HepG2 (cell line): ENCODE measurements around the gene XRCC3. TPM values are rescaled to one million over a fixed set of nuclear protein-coding genes. Genes with fewer than 3 reads are reported as not detected.

Source experiments
- E2F1 ChIP-seq: sonication (generic); formaldehyde crosslinking; IDR thresholded peaks from 2 replicates; pipeline ENCODE4 v1.5.0; 2020; ENCODE audit warnings: missing genetic modification reagents
- EED ChIP-seq: sonication (generic); formaldehyde crosslinking; IDR thresholded peaks from 2 replicates; pipeline ENCODE4 v1.5.0; 2020; ENCODE audit warnings: mild to moderate bottlenecking, missing genetic modification reagents
- FOSL1 ChIP-seq: sonication (generic); formaldehyde crosslinking; IDR thresholded peaks from 2 replicates; pipeline ENCODE4 v1.9.0; 2021; ENCODE audit warnings: missing genetic modification reagents, borderline replicate concordance
- HOMEZ ChIP-seq: IDR thresholded peaks from 2 replicates; pipeline ENCODE4 v1.6.1; 2016; ENCODE audit warnings: low read depth
- MAFK ChIP-seq, 2 experiments: IDR thresholded peaks in 1 of 2; conservative IDR thresholded peaks in 1 of 2; 2 replicates each; pipeline ENCODE4 v1.6.1; 2011; ENCODE audit warnings: improper control_type of control experiment in 2 of 2, low read length in 2 of 2
- MAX ChIP-seq: IDR thresholded peaks from 2 replicates; pipeline ENCODE4 v1.6.1; 2012; ENCODE audit warnings: inconsistent platforms
- MAZ ChIP-seq, 2 experiments: sonication (generic) in 1 of 2; formaldehyde crosslinking in 1 of 2; IDR thresholded peaks; 2 replicates each; pipeline versions ENCODE4 v1.5.0 to v1.6.1; 2012 to 2020; ENCODE audit warnings: low read depth in 2 of 2, mild to moderate bottlenecking in 2 of 2, borderline replicate concordance in 1 of 2, improper control_type of control experiment in 1 of 2, low read length in 1 of 2, missing genetic modification reagents in 1 of 2, moderate library complexity in 1 of 2
- MIER3 ChIP-seq: IDR thresholded peaks from 2 replicates; pipeline ENCODE4 v1.6.1; 2016; ENCODE audit warnings: missing compliant biosample characterization, borderline replicate concordance
- PHF20 ChIP-seq: sonication (generic); formaldehyde crosslinking; IDR thresholded peaks from 2 replicates; pipeline ENCODE4 v1.5.0; 2020; ENCODE audit warnings: mild to moderate bottlenecking, missing genetic modification reagents
- REXO4 ChIP-seq: sonication (generic); formaldehyde crosslinking; IDR thresholded peaks from 2 replicates; pipeline ENCODE4 v1.8.0; 2022; ENCODE audit warnings: missing genetic modification reagents, mild to moderate bottlenecking, borderline replicate concordance
- SP1 ChIP-seq, 2 experiments: fragments of 450-650 bp in 1 of 2; sonication (generic) in 1 of 2; formaldehyde crosslinking in 1 of 2; IDR thresholded peaks; 2 replicates each; pipeline versions ENCODE4 v1.4.0 to v1.6.1; 2016 to 2020; ENCODE audit warnings: missing genetic modification reagents in 1 of 2
- SP4 ChIP-seq: sonication (generic); formaldehyde crosslinking; IDR thresholded peaks from 2 replicates; pipeline ENCODE4 v1.8.1; 2023; ENCODE audit warnings: mild to moderate bottlenecking, missing genetic modification reagents
- TFE3 ChIP-seq: IDR thresholded peaks from 2 replicates; pipeline ENCODE4 v1.6.1; 2016
- ZKSCAN5 ChIP-seq: sonication (generic); formaldehyde crosslinking; IDR thresholded peaks from 2 replicates; pipeline ENCODE4 v1.5.1; 2020; ENCODE audit warnings: mild to moderate bottlenecking, missing genetic modification reagents
- ZNF484 ChIP-seq: sonication (generic); formaldehyde crosslinking; IDR thresholded peaks from 2 replicates; pipeline ENCODE4 v1.5.1; 2020; ENCODE audit warnings: mild to moderate bottlenecking, low read depth, missing genetic modification reagents, borderline replicate concordance
- ZNF614 ChIP-seq: IDR thresholded peaks from 2 replicates; pipeline ENCODE4 v1.6.1; 2018; ENCODE audit warnings: missing biosample characterization, missing genetic modification reagents, inconsistent platforms, borderline replicate concordance
- polyA plus RNA-seq, 8 experiments: library from polyadenylated mRNA; depleted of rRNA in 3 of 8; stranded (reverse) in 7 of 8; unstranded in 1 of 8; fragments of >200 nt; fragmentation: Illumina TruSeq in 4 of 8; extraction: Trizol in 4 of 8; gene quantifications; 2 replicates each; pipeline versions ENCODE4 v1.2.1 to v1.2.3, GENCODE V29; 2011 to 2016; ENCODE audit warnings: low read depth in 4 of 8, missing spikeins in 1 of 8, mixed read lengths in 1 of 8; ENCODE audit not compliant: insufficient read depth in 1 of 8
- total RNA-seq, 5 experiments: library from RNA; depleted of rRNA; stranded (reverse); fragments of >200 nt; fragmentation: Illumina TruSeq; extraction: Trizol; gene quantifications; 2 replicates each; pipeline ENCODE4 v1.2.3, GENCODE V29; 2016; ENCODE audit warnings: low read depth in 1 of 5
- TF ChIP-seq, protein P1 (sequence below): IDR thresholded peaks from 2 replicates; pipeline ENCODE4 v1.6.1; 2016; ENCODE audit warnings: low read depth, borderline replicate concordance
- TF ChIP-seq, protein P2 (sequence below), 2 experiments: IDR thresholded peaks; 2 replicates each; pipeline ENCODE4 v1.6.1; 2011 to 2012; ENCODE audit warnings: low read length in 2 of 2, borderline replicate concordance in 1 of 2, low read depth in 1 of 2, mild to moderate bottlenecking in 1 of 2, moderate library complexity in 1 of 2

The XRCC3 gene
- total and polyA plus RNA-seq, 2 of the 13 experiments (the other 11 are each of a cell fraction or from before 2014, with no cell fraction given), result 5.4 to 25.8 TPM

- TF ChIP-seq ZNF484 (no peak), EED (CRISPR knock-in tag) (no peak), PHF20 (CRISPR knock-in tag) (peak; percentile 51; the same call in 1 of the 2 replicates), SP1 (IDR thresholded peaks at IDR 0.05) (peak; percentile 80), SP1 (CRISPR knock-in tag; IDR thresholded peaks at IDR 0.05) (peak; percentile 97), TFE3 (no peak), ZKSCAN5 (CRISPR knock-in tag) (no peak), SP4 (CRISPR knock-in tag) (peak; percentile 99), MAX (peak; percentile 82), E2F1 (CRISPR knock-in tag) (peak; percentile 84), MAFK (conservative IDR thresholded peaks at IDR 0.05 in 1 of 2, IDR thresholded peaks at IDR 0.05 in 1 of 2; ENCODE audit: low read length in 2 of 2) (no peak), HOMEZ (peak; percentile 64; the same call in 1 of the 2 replicates), FOSL1 (CRISPR knock-in tag) (no peak), REXO4 (CRISPR knock-in tag) (no peak), MIER3 (CRISPR knock-in tag) (no peak), ZNF614 (CRISPR knock-in tag) (no peak), MAZ (IDR thresholded peaks at IDR 0.05; ENCODE audit: borderline replicate concordance, low read depth, low read length) (no peak), MAZ (CRISPR knock-in tag; IDR thresholded peaks at IDR 0.05; ENCODE audit: low read depth) (peak; percentile 81)
- TF ChIP-seq, protein P1, sequence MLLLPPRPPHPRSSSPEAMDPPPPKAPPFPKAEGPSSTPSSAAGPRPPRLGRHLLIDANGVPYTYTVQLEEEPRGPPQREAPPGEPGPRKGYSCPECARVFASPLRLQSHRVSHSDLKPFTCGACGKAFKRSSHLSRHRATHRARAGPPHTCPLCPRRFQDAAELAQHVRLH (CRISPR knock-in tag), result 0 out of 2 replicates have a peak, but pooled peaks have one; percentile 53
- TF ChIP-seq, protein P2, sequence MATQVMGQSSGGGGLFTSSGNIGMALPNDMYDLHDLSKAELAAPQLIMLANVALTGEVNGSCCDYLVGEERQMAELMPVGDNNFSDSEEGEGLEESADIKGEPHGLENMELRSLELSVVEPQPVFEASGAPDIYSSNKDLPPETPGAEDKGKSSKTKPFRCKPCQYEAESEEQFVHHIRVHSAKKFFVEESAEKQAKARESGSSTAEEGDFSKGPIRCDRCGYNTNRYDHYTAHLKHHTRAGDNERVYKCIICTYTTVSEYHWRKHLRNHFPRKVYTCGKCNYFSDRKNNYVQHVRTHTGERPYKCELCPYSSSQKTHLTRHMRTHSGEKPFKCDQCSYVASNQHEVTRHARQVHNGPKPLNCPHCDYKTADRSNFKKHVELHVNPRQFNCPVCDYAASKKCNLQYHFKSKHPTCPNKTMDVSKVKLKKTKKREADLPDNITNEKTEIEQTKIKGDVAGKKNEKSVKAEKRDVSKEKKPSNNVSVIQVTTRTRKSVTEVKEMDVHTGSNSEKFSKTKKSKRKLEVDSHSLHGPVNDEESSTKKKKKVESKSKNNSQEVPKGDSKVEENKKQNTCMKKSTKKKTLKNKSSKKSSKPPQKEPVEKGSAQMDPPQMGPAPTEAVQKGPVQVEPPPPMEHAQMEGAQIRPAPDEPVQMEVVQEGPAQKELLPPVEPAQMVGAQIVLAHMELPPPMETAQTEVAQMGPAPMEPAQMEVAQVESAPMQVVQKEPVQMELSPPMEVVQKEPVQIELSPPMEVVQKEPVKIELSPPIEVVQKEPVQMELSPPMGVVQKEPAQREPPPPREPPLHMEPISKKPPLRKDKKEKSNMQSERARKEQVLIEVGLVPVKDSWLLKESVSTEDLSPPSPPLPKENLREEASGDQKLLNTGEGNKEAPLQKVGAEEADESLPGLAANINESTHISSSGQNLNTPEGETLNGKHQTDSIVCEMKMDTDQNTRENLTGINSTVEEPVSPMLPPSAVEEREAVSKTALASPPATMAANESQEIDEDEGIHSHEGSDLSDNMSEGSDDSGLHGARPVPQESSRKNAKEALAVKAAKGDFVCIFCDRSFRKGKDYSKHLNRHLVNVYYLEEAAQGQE (IDR thresholded peaks at IDR 0.05; ENCODE audit: borderline replicate concordance in 1 of 2, low read depth in 1 of 2, low read length in 2 of 2), result no peak
Observed at GRCh38 chr14:103715052-103716000, at the start of gene XRCC3, which contains the start of gene ZFYVE21 (continued).
